HG03439 (cell line): ENCODE data around the gene XAGE2.

Experiments used
- ATAC-seq: cut with Tn5 transposase; IDR thresholded peaks from one replicate; pipeline ENCODE4 v1.9.1; 2021; ENCODE audit warnings: mild to moderate bottlenecking, moderate library complexity; ENCODE audit not compliant: unreplicated experiment

Gene XAGE2

DNA sequence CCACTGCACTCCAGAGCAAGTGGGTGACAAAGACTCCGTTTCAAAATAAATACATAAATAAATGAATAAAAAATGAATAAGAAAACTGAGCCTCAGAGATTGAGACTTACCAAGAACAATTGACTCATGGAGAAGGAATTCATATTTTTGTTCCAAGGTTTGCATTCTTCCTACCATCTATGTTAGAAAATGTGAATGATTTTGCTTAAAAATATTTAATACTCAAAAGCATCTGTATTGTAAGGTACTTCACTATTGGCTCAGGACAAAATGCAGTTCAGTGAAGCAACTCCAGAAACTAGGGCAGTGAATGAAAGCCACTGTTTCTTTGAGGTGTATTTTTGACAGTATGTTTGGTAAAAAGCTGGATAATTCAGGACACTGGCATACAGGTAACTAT lies 54.1 kb downstream of the XAGE2 start:
- no peak for ATAC-seq

- no peak for ATAC-seq
These were observed 55.8 kb downstream of the XAGE2 start for GRCh38 chrX:52424656-52425055.
